ENCODE results near the gene FAM151B. TPM values are rescaled to one million over a fixed set of nuclear protein-coding genes. Genes with fewer than 3 reads are reported as not detected.
"Not testable (repeated sequence)": the region's sequence is repeated elsewhere in the genome, so short reads cannot be mapped to it uniquely, and the experiment has no call there.

FAM151B gene
- total RNA-seq, 4 donors from 2014 or later = 2.6 to 8.1 (median 4.5) TPM

DNA sequence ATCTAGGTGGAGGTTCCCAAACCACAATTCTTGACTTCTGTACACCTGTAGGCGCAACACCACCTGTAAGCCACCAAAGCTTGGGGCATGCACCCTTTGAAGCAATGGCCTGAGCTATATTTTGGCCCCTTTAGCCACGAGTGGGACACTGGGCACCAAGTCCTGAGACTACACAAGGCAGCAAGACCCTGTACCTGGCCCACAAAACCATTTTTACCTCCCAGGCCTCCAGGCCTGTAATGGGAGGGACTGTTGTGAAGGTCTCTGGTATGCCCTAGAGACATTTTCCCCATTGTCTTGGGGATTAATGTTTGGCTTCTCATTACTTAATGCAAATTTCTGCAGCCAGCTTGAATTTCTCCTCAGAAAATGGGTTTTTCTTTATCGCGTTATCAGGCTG is 24.6 kb upstream of the FAM151B start:
- WGBS, 2 donors = 97% methylated on average over 4 of the region's 4 CpGs
- H3K27ac ChIP-seq = no peak overlapping the region
- no peaks in the 10 kb centered on the region for H3K4me1 ChIP-seq
- TF ChIP-seq, protein P1, sequence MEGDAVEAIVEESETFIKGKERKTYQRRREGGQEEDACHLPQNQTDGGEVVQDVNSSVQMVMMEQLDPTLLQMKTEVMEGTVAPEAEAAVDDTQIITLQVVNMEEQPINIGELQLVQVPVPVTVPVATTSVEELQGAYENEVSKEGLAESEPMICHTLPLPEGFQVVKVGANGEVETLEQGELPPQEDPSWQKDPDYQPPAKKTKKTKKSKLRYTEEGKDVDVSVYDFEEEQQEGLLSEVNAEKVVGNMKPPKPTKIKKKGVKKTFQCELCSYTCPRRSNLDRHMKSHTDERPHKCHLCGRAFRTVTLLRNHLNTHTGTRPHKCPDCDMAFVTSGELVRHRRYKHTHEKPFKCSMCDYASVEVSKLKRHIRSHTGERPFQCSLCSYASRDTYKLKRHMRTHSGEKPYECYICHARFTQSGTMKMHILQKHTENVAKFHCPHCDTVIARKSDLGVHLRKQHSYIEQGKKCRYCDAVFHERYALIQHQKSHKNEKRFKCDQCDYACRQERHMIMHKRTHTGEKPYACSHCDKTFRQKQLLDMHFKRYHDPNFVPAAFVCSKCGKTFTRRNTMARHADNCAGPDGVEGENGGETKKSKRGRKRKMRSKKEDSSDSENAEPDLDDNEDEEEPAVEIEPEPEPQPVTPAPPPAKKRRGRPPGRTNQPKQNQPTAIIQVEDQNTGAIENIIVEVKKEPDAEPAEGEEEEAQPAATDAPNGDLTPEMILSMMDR (IDR thresholded peaks at IDR 0.05) = no peak
- no peak for TF ChIP-seq POLR2A (IDR thresholded peaks at IDR 0.05)
- intact Hi-C loops (cut with DNase I) = no loop called here
- no peak overlapping the region for H3K4me3 ChIP-seq (replicated peaks in 1 of 3)
- no peaks in the 10 kb centered on the region for H3K27me3 ChIP-seq
- no peak for DNase-seq
- peaks cover 24 to 29% of the 10 kb centered on the region in 2 donors for H3K36me3 ChIP-seq
- no peaks in the 10 kb centered on the region for H3K9me3 ChIP-seq

DNA sequence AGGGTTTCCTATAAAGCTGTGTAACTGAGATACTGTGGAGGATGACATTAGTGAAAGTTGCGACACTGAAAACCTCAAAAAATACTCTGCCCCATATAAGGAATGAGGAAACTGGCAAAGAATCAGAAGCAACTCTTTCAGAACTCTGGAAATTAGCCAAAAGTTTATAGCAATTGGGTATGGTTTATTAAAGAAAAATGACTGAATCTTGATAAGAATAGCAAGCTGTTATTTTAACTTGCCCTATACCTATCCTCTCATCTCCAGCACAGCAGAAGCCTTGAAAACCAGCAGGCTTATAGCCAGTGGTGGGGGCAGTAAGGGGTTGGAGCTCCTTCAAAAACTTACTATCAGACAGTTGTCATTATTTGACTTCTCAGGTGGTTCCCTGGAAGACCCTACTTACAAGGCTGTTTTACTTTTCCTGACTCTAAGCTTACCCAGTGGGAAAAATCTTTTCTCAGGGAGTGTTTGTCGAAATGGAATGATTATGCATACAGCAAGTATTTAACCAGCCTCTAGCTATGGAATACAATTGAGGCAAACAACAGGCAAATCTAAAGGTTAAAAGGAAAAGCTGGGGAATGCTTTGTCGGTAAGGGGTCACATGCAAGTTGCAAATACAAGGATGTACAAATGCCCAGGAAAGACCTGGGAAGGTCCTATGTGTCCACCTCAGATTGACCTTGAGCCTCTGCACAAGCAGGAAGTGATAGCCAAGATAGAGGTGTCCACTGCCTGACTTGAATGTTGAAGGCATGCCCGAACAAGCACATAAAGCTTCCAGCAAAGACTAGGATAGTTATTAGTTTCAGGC is 21.0 kb upstream of the FAM151B start:
- Histone ChIP-seq H3K27me3 (no peaks in the 10 kb centered on the region), H3K27ac (no peak overlapping the region), H3K9me3 (no peaks in the 10 kb centered on the region), H3K4me3 (replicated peaks in 1 of 3) (no peak overlapping the region), H3K4me1 (no peaks in the 10 kb centered on the region), H3K36me3 (peaks cover 23 to 31% of the 10 kb centered on the region in 2 donors)
- TF ChIP-seq, protein P1 (IDR thresholded peaks at IDR 0.05) = no peak
- no peak for TF ChIP-seq POLR2A (IDR thresholded peaks at IDR 0.05)
- intact Hi-C loops (cut with DNase I) = no loop called here
- no peak for DNase-seq
- 72 to 79% methylated on average over 4 of the region's 4 CpGs for WGBS, 2 donors

DNA sequence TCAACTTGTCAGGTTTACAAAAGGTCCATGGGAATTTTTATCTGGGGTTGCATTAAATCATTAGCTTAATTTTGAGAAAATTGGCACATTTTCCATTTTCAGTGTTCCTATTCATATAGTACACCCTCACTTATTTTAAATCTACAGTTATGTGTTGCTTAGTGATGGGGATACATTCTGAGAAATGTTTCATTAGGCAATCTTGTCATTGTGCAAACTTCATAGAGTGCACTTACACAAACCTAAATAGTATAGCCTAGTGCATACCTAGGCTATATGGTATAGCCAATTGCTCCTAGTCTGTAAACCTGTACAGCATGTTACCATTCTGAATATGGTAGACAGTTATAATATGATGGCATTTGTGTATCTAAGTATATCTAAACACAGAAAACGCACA is 19.8 kb upstream of the FAM151B start:
- Histone ChIP-seq H3K27me3 (no peaks in the 10 kb centered on the region), H3K9me3 (no peaks in the 10 kb centered on the region), H3K4me3 (replicated peaks in 1 of 3) (no peak overlapping the region), H3K36me3 (peaks cover 10 to 23% of the 10 kb centered on the region in 2 donors), H3K27ac (no peak overlapping the region), H3K4me1 (no peaks in the 10 kb centered on the region)
- intact Hi-C loops (cut with DNase I) = no loop called here
- 92 to 98% methylated on average over 1 of the region's 1 CpG for WGBS, 2 donors
- no peak for DNase-seq
- no peak for TF ChIP-seq POLR2A (IDR thresholded peaks at IDR 0.05)
- TF ChIP-seq, protein P1 (IDR thresholded peaks at IDR 0.05) = no peak

DNA sequence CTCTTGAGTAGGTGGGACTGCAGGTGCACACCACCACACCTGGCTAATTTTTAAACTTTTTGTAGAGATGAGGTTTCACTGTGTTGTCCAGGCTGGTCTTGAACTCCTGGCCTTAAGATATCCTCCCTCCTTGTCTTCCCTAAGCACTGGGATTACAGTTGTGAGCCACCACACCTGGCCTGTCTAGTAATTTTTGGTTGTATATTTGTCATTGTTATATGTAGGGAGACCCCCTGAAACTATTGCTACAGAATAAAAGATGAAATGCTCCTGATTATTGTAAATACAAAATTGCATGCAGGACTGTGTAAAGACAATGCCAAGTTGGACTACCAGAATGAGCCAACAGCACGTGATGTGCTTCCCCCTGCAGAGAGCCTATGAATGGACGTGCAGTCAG is 17.3 kb upstream of the FAM151B start:
- H3K4me1 ChIP-seq; H3K4me3 ChIP-seq (replicated peaks in 1 of 3); H3K27ac ChIP-seq; H3K27me3 ChIP-seq; intact Hi-C loops (cut with DNase I); H3K9me3 ChIP-seq; DNase-seq: not testable (repeated sequence)
- WGBS, 2 donors = 94 to 100% methylated on average over 2 of the region's 2 CpGs
- peaks cover 10 to 28% of the 10 kb centered on the region in 2 donors for H3K36me3 ChIP-seq

DNA sequence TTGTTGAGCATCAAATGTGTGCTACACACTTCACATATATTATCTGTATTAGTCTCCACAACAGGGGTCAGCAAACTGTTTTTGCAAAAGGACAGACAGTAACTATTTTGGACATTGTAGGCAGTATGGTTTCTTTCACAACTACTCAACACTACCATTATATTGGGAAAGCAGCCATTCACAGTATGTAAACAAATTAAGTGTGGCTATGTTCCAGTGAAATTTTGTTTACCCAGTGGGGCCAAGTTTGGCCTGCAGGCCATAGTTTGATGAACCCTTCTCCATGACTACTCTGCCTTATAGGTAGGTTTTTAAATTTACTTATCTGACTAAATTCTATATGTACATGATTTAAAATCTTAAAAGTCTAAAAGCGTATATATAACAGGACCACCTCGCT is 13.0 kb upstream of the FAM151B start:
- Histone ChIP-seq H3K4me3 (replicated peaks in 1 of 3) (no peak overlapping the region), H3K27me3 (no peaks in the 10 kb centered on the region), H3K36me3 (peaks cover 13 to 19% of the 10 kb centered on the region in 2 donors), H3K9me3 (no peaks in the 10 kb centered on the region), H3K4me1 (no peaks in the 10 kb centered on the region), H3K27ac (no peak overlapping the region)
- intact Hi-C loops (cut with DNase I) = no loop called here
- TF ChIP-seq, protein P1 (IDR thresholded peaks at IDR 0.05) = no peak
- TF ChIP-seq POLR2A (IDR thresholded peaks at IDR 0.05) = no peak
- DNase-seq = no peak
- 98 to 100% methylated on average over 2 of the region's 2 CpGs for WGBS, 2 donors
